BJ (cell line): Measurements from ENCODE around the gene PLCB2. TPM values are rescaled to one million over a fixed set of nuclear protein-coding genes. Genes with fewer than 3 reads are reported as not detected.

Source experiments
- CTCF ChIA-PET: fragments of 350-600 bp; formaldehyde crosslinking; extraction: SDS; loops from one replicate; lab custom pipeline; 2021; ENCODE audit warnings: antibody characterized with exemption, inconsistent platforms; lab: Yijun Ruan, JAX
- POLR2A ChIA-PET: fragments of 300-600 bp; sonication (Branson Sonifier 250); formaldehyde crosslinking; extraction: SDS; loops from one replicate; lab custom pipeline; 2021; ENCODE audit warnings: antibody characterized with exemption; lab: Charles Lee
- DNase-seq: peaks from one replicate; pipeline ENCODE4 v3.0.0-alpha.2; 2011; ENCODE audit warnings: low read depth
- H3K27me3 ChIP-seq: 2 replicates; pipeline ENCODE4 v1.6.0; 2011; ENCODE audit warnings: low read length; ENCODE audit not compliant: control insufficient read depth, insufficient read depth
- H3K36me3 ChIP-seq: 2 replicates; pipeline ENCODE4 v1.5.1; 2011; ENCODE audit warnings: low read length; ENCODE audit not compliant: control insufficient read depth, insufficient read depth
- H3K4me3 ChIP-seq: 2 replicates; pipeline ENCODE4 v1.5.1; 2011; ENCODE audit warnings: low read depth, mild to moderate bottlenecking, control low read depth, low read length
- CTCF ChIP-seq: IDR thresholded peaks from 2 replicates; pipeline ENCODE4 v1.5.1; 2011; ENCODE audit warnings: low read depth, mild to moderate bottlenecking, control low read depth, inconsistent platforms, low read length, moderate library complexity; ENCODE audit not compliant: insufficient read depth
- polyA plus RNA-seq: library from polyadenylated mRNA; depleted of rRNA; stranded (reverse); fragments of >200 nt; gene quantifications from 2 replicates; pipeline ENCODE4 v1.2.3, GENCODE V29; 2011

The PLCB2 gene
- polyA plus RNA-seq, 1 experiment: 0.47 TPM

- H3K4me3 ChIP-seq: no peak overlapping the region
- no peaks in the 10 kb centered on the region for H3K36me3 ChIP-seq
- POLR2A ChIA-PET: no interaction called here
- CTCF ChIA-PET: interaction anchor here (3.4 kb wide), 1 partner anchor 23 kb away, joined by 19 read pairs; no protein-coding TSS in a partner anchor
- no peak for DNase-seq
- peaks cover 59% of the 10 kb centered on the region for H3K27me3 ChIP-seq
- no peak for TF ChIP-seq CTCF
Observed at GRCh38 chr15:40251486-40252140, 56.1 kb downstream of the PLCB2 start.

GRCh38 chr15:40250771-40251483 is 56.8 kb downstream of the PLCB2 start:
- ChIA-PET POLR2A (no interaction called here), CTCF (interaction anchor here (1.3 to 3.4 kb wide), 2 partner anchors 10 to 23 kb away, joined by 3 to 19 read pairs; no protein-coding TSS in a partner anchor)
- no peak for DNase-seq
- H3K4me3 ChIP-seq: no peak overlapping the region
- TF ChIP-seq CTCF: no peak
- H3K36me3 ChIP-seq: no peaks in the 10 kb centered on the region
- peaks cover 64% of the 10 kb centered on the region for H3K27me3 ChIP-seq

- POLR2A ChIA-PET: no interaction called here
- H3K36me3 ChIP-seq: no peaks in the 10 kb centered on the region
- CTCF ChIA-PET: interaction anchor here (1.3 to 3.4 kb wide), 2 partner anchors 9 to 24 kb away, joined by 3 to 19 read pairs; no protein-coding TSS in a partner anchor
- TF ChIP-seq CTCF: no peak
- no peak overlapping the region for H3K4me3 ChIP-seq
- H3K27me3 ChIP-seq: peaks cover 62% of the 10 kb centered on the region
- no peak for DNase-seq
Observed at GRCh38 chr15:40250304-40250656, 57.5 kb downstream of the PLCB2 start.

GRCh38 chr15:40249477-40250303 is 58.0 kb downstream of the PLCB2 start:
- Histone ChIP-seq H3K4me3 (no peak overlapping the region), H3K36me3 (no peaks in the 10 kb centered on the region), H3K27me3 (peaks cover 61% of the 10 kb centered on the region)
- CTCF ChIA-PET: interaction anchor here (0.6 to 3.4 kb wide), 4 partner anchors 9 to 34 kb away, joined by 3 to 19 read pairs (median 4); no protein-coding TSS in a partner anchor
- TF ChIP-seq CTCF: no peak
- POLR2A ChIA-PET: interaction anchor here (0.6 kb wide), 1 partner anchor 14 kb away, joined by 4 read pairs; no protein-coding TSS in a partner anchor
- no peak for DNase-seq
